ENCODE results near the gene FOXM1.

FOXM1 gene

DNA sequence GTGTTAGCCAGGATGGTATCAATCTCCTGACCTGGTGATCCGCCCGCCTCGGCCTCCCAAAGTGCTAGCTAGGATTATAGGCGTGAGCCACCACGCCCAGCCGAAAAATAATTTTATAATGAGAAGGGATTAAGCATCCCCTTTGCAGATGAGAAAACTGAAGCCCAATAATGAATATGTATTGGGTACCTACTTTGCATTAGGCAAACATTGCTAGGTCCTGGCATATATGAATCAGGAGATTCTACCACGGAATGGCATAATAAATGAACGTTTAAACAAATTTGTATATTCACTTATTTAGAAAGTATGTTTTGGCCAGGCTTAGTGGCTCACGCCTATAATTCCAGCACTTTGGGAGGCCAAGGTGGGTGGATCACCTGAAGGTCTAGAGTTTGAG, 46.1 kb upstream of the FOXM1 start:
- Histone ChIP-seq H3K79me2 (ENCODE audit: insufficient read depth, low read length) (no peaks in the 10 kb centered on the region), H3K4me3 (ENCODE audit: low read depth in 1 of 2, low read length in 2 of 2) (no peak overlapping the region), H3K9me3 (ENCODE audit: insufficient read depth, low read length, severe bottlenecking) (no peaks in the 10 kb centered on the region), H3K4me1 (ENCODE audit: insufficient read depth, low read length) (no peaks in the 10 kb centered on the region), H4K20me1 (ENCODE audit: insufficient read depth, low read length) (no peaks in the 10 kb centered on the region), H3K27ac (ENCODE audit: low read length) (no peak overlapping the region), H3K27me3 (ENCODE audit: insufficient read depth, low read length, poor library complexity) (no peaks in the 10 kb centered on the region), H2AFZ (ENCODE audit: low read depth, low read length) (no peak overlapping the region), H3K9ac (ENCODE audit: low read depth, low read length) (no peak overlapping the region), H3K4me2 (ENCODE audit: insufficient read depth, low read length) (no peak overlapping the region), H3K36me3 (ENCODE audit: insufficient read depth, low read length) (peaks cover 39% of the 10 kb centered on the region)
- ATAC-seq (ENCODE audit: insufficient read depth, low read depth) (no peak), DNase-seq (no peak)
- TF ChIP-seq EZH2 (IDR thresholded peaks at IDR 0.05; ENCODE audit: borderline replicate concordance, low read depth, low read length, severe bottlenecking): no peak
- TF ChIP-seq, protein P1, sequence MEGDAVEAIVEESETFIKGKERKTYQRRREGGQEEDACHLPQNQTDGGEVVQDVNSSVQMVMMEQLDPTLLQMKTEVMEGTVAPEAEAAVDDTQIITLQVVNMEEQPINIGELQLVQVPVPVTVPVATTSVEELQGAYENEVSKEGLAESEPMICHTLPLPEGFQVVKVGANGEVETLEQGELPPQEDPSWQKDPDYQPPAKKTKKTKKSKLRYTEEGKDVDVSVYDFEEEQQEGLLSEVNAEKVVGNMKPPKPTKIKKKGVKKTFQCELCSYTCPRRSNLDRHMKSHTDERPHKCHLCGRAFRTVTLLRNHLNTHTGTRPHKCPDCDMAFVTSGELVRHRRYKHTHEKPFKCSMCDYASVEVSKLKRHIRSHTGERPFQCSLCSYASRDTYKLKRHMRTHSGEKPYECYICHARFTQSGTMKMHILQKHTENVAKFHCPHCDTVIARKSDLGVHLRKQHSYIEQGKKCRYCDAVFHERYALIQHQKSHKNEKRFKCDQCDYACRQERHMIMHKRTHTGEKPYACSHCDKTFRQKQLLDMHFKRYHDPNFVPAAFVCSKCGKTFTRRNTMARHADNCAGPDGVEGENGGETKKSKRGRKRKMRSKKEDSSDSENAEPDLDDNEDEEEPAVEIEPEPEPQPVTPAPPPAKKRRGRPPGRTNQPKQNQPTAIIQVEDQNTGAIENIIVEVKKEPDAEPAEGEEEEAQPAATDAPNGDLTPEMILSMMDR (IDR thresholded peaks at IDR 0.05; ENCODE audit: borderline replicate concordance, extremely low read depth, low read length, poor library complexity, severe bottlenecking): no peak

- DNase-seq: no peak
- H3K4me3 ChIP-seq (ENCODE audit: low read depth in 1 of 2, low read length in 2 of 2): no peak overlapping the region
- no peaks in the 10 kb centered on the region for H3K79me2 ChIP-seq (ENCODE audit: insufficient read depth, low read length)
- H3K4me2 ChIP-seq (ENCODE audit: insufficient read depth, low read length): no peak overlapping the region
- no peaks in the 10 kb centered on the region for H4K20me1 ChIP-seq (ENCODE audit: insufficient read depth, low read length)
- H3K27ac ChIP-seq (ENCODE audit: low read length): no peak overlapping the region
- H2AFZ ChIP-seq (ENCODE audit: low read depth, low read length): no peak overlapping the region
- no peaks in the 10 kb centered on the region for H3K27me3 ChIP-seq (ENCODE audit: insufficient read depth, low read length, poor library complexity)
- no peak overlapping the region for H3K9ac ChIP-seq (ENCODE audit: low read depth, low read length)
- H3K9me3 ChIP-seq (ENCODE audit: insufficient read depth, low read length, severe bottlenecking): no peaks in the 10 kb centered on the region
- TF ChIP-seq, protein P1 (IDR thresholded peaks at IDR 0.05; ENCODE audit: borderline replicate concordance, extremely low read depth, low read length, poor library complexity, severe bottlenecking): no peak
- no peak for TF ChIP-seq EZH2 (IDR thresholded peaks at IDR 0.05; ENCODE audit: borderline replicate concordance, low read depth, low read length, severe bottlenecking)
- H3K4me1 ChIP-seq (ENCODE audit: insufficient read depth, low read length): no peaks in the 10 kb centered on the region
- H3K36me3 ChIP-seq (ENCODE audit: insufficient read depth, low read length): peaks cover 39% of the 10 kb centered on the region
- ATAC-seq (ENCODE audit: insufficient read depth, low read depth): no peak
Measured at GRCh38 chr12:2922329-2922728, 45.4 kb upstream of the FOXM1 start.

GRCh38 chr12:2919249-2919648, 42.3 kb upstream of the FOXM1 start:
- no peak overlapping the region for H3K4me3 ChIP-seq (ENCODE audit: low read depth in 1 of 2, low read length in 2 of 2)
- H3K9me3 ChIP-seq (ENCODE audit: insufficient read depth, low read length, severe bottlenecking): no peaks in the 10 kb centered on the region
- no peak overlapping the region for H3K4me2 ChIP-seq (ENCODE audit: insufficient read depth, low read length)
- DNase-seq (no peak), ATAC-seq (ENCODE audit: insufficient read depth, low read depth) (no peak)
- H4K20me1 ChIP-seq (ENCODE audit: insufficient read depth, low read length): no peaks in the 10 kb centered on the region
- H2AFZ ChIP-seq (ENCODE audit: low read depth, low read length): no peak overlapping the region
- peaks cover 37% of the 10 kb centered on the region for H3K36me3 ChIP-seq (ENCODE audit: insufficient read depth, low read length)
- no peaks in the 10 kb centered on the region for H3K27me3 ChIP-seq (ENCODE audit: insufficient read depth, low read length, poor library complexity)
- H3K27ac ChIP-seq (ENCODE audit: low read length): no peak overlapping the region
- no peak overlapping the region for H3K9ac ChIP-seq (ENCODE audit: low read depth, low read length)
- no peaks in the 10 kb centered on the region for H3K4me1 ChIP-seq (ENCODE audit: insufficient read depth, low read length)
- no peaks in the 10 kb centered on the region for H3K79me2 ChIP-seq (ENCODE audit: insufficient read depth, low read length)
- no peak for TF ChIP-seq EZH2 (IDR thresholded peaks at IDR 0.05; ENCODE audit: borderline replicate concordance, low read depth, low read length, severe bottlenecking)
- TF ChIP-seq, protein P1 (IDR thresholded peaks at IDR 0.05; ENCODE audit: borderline replicate concordance, extremely low read depth, low read length, poor library complexity, severe bottlenecking): no peak

- Histone ChIP-seq H3K27ac (ENCODE audit: low read length) (no peak overlapping the region), H3K36me3 (ENCODE audit: insufficient read depth, low read length) (peaks cover 20% of the 10 kb centered on the region), H4K20me1 (ENCODE audit: insufficient read depth, low read length) (no peaks in the 10 kb centered on the region; the same call in 1 of the 2 replicates), H3K4me2 (ENCODE audit: insufficient read depth, low read length) (no peak overlapping the region), H3K27me3 (ENCODE audit: insufficient read depth, low read length, poor library complexity) (no peaks in the 10 kb centered on the region), H3K4me3 (ENCODE audit: low read depth in 1 of 2, low read length in 2 of 2) (no peak overlapping the region), H3K4me1 (ENCODE audit: insufficient read depth, low read length) (no peaks in the 10 kb centered on the region), H3K79me2 (ENCODE audit: insufficient read depth, low read length) (no peaks in the 10 kb centered on the region; the same call in 1 of the 2 replicates), H3K9ac (ENCODE audit: low read depth, low read length) (no peak overlapping the region), H3K9me3 (ENCODE audit: insufficient read depth, low read length, severe bottlenecking) (no peaks in the 10 kb centered on the region), H2AFZ (ENCODE audit: low read depth, low read length) (no peak overlapping the region)
- ATAC-seq (ENCODE audit: insufficient read depth, low read depth): no peak
- DNase-seq: no peak
- TF ChIP-seq, protein P1 (IDR thresholded peaks at IDR 0.05; ENCODE audit: borderline replicate concordance, extremely low read depth, low read length, poor library complexity, severe bottlenecking): no peak
- TF ChIP-seq EZH2 (IDR thresholded peaks at IDR 0.05; ENCODE audit: borderline replicate concordance, low read depth, low read length, severe bottlenecking): no peak
Measured at GRCh38 chr12:2912216-2912575, 35.2 kb upstream of the FOXM1 start.
